HG03378 (cell line): ENCODE measurements around the gene HHIPL1.
A peak's percentile ranks its signal among the peaks of the same experiment; 100 is the strongest.

ENCODE experiments used
- ATAC-seq: cut with Tn5 transposase; IDR thresholded peaks from one replicate; pipeline ENCODE4 v1.9.1; 2021; ENCODE audit warnings: mild to moderate bottlenecking, moderate library complexity; ENCODE audit not compliant: unreplicated experiment

The HHIPL1 gene

GRCh38 chr14:99707420-99707819, 62.5 kb downstream of the HHIPL1 start:
- no peak for ATAC-seq

- ATAC-seq, result no peak
Observed at GRCh38 chr14:99707921-99708320, 63.0 kb downstream of the HHIPL1 start.

- ATAC-seq, result no peak
Observed at GRCh38 chr14:99708449-99708848, 63.5 kb downstream of the HHIPL1 start.

- ATAC-seq, result no peak
Observed at GRCh38 chr14:99713972-99714371, 69.0 kb downstream of the HHIPL1 start.

GRCh38 chr14:99715266-99716000, 70.5 kb downstream of the HHIPL1 start:
- no peak for ATAC-seq

GRCh38 chr14:99716091-99716849, 71.3 kb downstream of the HHIPL1 start:
- ATAC-seq, result no peak

GRCh38 chr14:99716850-99717681, 72.1 kb downstream of the HHIPL1 start:
- ATAC-seq, result no peak

- ATAC-seq, result no peak
Observed at GRCh38 chr14:99717682-99718013, 72.7 kb downstream of the HHIPL1 start.

- peak; percentile 95 for ATAC-seq
Observed at GRCh38 chr14:99718031-99718810, 73.3 kb downstream of the HHIPL1 start.

- ATAC-seq, result peak; percentile 49
Observed at GRCh38 chr14:99718811-99719192, 73.9 kb downstream of the HHIPL1 start.

- ATAC-seq, result no peak
Observed at GRCh38 chr14:99720941-99721791, 76.2 kb downstream of the HHIPL1 start.

- ATAC-seq, result no peak
Observed at GRCh38 chr14:99721792-99722516, 77.0 kb downstream of the HHIPL1 start.

- no peak for ATAC-seq
Observed at GRCh38 chr14:99722741-99723140, 77.8 kb downstream of the HHIPL1 start.

GRCh38 chr14:99724196-99724891, 79.4 kb downstream of the HHIPL1 start:
- no peak for ATAC-seq

GRCh38 chr14:99724939-99725773, 80.2 kb downstream of the HHIPL1 start:
- ATAC-seq, result no peak

- ATAC-seq, result no peak
Observed at GRCh38 chr14:99725774-99726537, 81.0 kb downstream of the HHIPL1 start.

- ATAC-seq, result no peak
Observed at GRCh38 chr14:99726538-99727095, 81.7 kb downstream of the HHIPL1 start.
